Measurements from ENCODE around the gene FCN1.

The FCN1 gene

DNA sequence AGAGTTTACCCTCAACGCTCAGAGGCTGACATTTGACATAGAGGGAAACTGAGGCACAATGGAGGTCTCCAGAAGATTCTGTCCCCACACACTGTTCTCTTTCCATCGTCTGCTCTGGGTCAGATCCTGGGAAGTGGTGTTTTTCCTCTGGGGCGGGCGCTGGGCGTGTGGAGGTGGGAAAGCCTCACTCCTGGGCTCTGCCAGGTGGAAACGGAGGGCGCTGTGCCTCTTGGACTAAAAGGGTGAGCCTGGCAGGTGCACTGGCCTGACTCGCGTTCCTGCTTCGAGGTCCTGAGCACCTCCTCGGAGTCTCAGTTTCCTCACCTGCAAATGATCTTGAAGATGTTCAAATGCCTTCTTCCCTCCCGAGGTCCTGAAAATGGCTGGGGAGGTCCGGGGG lies 25.7 kb upstream of the FCN1 start:
- Histone ChIP-seq H3K36me3 (ENCODE audit: low read length) (no peaks in the 10 kb centered on the region), H4K20me1 (ENCODE audit: low read depth, low read length) (no peaks in the 10 kb centered on the region), H2AFZ (ENCODE audit: low read depth, low read length, severe bottlenecking) (no peak overlapping the region), H3K4me2 (ENCODE audit: low read depth, low read length, poor library complexity, severe bottlenecking) (no peak overlapping the region), H3K79me2 (ENCODE audit: insufficient read depth, low read length) (no peaks in the 10 kb centered on the region), H3K9me3 (ENCODE audit: insufficient read depth, low read length) (no peaks in the 10 kb centered on the region), H3K27ac (ENCODE audit: low read depth, low read length) (no peak overlapping the region), H3K27me3 (ENCODE audit: low read length) (no peaks in the 10 kb centered on the region), H3K9ac (ENCODE audit: low read length) (no peak overlapping the region), H3K9me2 (replicated peaks; ENCODE audit: insufficient read depth, low read length) (no peaks in the 10 kb centered on the region), H3K4me3 (ENCODE audit: insufficient read depth, low read length, poor library complexity, severe bottlenecking) (no peak overlapping the region), H3F3A (ENCODE audit: insufficient read depth) (no peaks in the 10 kb centered on the region)
- TF ChIP-seq, protein P1, sequence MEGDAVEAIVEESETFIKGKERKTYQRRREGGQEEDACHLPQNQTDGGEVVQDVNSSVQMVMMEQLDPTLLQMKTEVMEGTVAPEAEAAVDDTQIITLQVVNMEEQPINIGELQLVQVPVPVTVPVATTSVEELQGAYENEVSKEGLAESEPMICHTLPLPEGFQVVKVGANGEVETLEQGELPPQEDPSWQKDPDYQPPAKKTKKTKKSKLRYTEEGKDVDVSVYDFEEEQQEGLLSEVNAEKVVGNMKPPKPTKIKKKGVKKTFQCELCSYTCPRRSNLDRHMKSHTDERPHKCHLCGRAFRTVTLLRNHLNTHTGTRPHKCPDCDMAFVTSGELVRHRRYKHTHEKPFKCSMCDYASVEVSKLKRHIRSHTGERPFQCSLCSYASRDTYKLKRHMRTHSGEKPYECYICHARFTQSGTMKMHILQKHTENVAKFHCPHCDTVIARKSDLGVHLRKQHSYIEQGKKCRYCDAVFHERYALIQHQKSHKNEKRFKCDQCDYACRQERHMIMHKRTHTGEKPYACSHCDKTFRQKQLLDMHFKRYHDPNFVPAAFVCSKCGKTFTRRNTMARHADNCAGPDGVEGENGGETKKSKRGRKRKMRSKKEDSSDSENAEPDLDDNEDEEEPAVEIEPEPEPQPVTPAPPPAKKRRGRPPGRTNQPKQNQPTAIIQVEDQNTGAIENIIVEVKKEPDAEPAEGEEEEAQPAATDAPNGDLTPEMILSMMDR (IDR thresholded peaks at IDR 0.05; ENCODE audit: insufficient read depth, low read length, poor library complexity, severe bottlenecking) = no peak
- no peak for TF ChIP-seq EZH2phosphoT487 (conservative IDR thresholded peaks at IDR 0.05; ENCODE audit: low read length)

DNA sequence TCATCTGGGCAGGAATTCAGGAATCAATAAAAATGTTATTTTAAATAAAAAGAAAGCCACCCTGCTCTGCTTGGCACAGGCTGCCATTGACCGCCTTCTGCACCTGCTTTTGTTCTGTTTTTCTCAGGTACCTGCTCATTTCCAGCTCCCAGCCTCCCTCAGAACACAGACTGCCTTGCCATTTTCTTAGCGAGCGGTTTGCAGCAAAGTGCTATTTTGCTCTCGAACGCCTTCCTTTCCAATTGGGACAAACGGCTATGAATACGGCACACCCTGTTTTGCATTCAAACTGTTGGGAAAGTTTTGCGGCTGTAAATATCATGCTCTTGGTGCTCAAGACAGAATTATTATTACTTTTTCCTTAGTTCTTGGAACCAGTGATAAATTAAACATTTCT lies 25.1 kb upstream of the FCN1 start:
- Histone ChIP-seq H3K27me3 (ENCODE audit: low read length) (no peaks in the 10 kb centered on the region), H3K36me3 (ENCODE audit: low read length) (no peaks in the 10 kb centered on the region), H3K9me2 (replicated peaks; ENCODE audit: insufficient read depth, low read length) (no peaks in the 10 kb centered on the region), H3K27ac (ENCODE audit: low read depth, low read length) (no peak overlapping the region), H3K79me2 (ENCODE audit: insufficient read depth, low read length) (no peaks in the 10 kb centered on the region), H2AFZ (ENCODE audit: low read depth, low read length, severe bottlenecking) (no peak overlapping the region), H3K9ac (ENCODE audit: low read length) (no peak overlapping the region), H3K4me3 (ENCODE audit: insufficient read depth, low read length, poor library complexity, severe bottlenecking) (no peak overlapping the region), H3K9me3 (ENCODE audit: insufficient read depth, low read length) (no peaks in the 10 kb centered on the region), H4K20me1 (ENCODE audit: low read depth, low read length) (no peaks in the 10 kb centered on the region), H3F3A (ENCODE audit: insufficient read depth) (no peaks in the 10 kb centered on the region), H3K4me2 (ENCODE audit: low read depth, low read length, poor library complexity, severe bottlenecking) (no peak overlapping the region)
- no peak for TF ChIP-seq EZH2phosphoT487 (conservative IDR thresholded peaks at IDR 0.05; ENCODE audit: low read length)

DNA sequence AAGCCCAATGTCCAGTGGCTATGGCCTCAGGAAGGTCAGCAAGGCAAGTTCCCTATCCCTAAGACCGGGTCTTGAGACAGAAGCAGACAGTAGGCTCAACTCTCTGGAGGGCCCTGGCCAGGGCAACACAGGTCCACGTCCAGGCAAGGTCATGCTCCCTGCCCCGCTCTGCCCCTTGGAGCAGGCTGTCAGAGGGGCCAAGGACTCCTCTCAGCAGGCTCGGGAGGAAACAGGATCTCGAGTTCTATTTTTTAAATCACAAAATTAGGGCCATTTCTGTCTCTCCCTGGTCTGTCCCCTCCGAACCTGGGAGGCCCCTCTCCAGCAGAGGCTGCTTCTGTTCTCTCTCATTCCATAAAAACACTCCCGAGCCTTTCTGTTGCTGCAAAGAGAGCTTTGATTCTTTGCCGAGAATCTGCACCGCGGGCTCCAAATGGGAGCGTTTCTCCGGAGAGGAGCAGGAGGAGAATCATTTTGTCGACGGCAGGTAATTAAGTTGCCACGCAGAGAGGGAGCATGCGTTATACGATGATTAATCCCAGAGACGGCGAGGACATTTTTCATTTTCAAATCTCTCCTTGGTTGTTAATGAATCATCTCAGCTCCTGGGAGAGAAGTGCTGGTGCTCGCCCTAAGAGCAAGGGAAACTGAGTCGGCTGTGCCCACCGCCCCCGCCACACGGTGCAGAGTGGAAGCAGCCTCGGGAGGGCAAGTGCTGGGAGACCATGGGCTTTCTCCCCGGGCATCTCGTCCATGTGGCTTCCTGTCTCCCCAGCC lies 24.5 kb upstream of the FCN1 start:
- H3K27me3 ChIP-seq (ENCODE audit: low read length) = no peaks in the 10 kb centered on the region
- H3K79me2 ChIP-seq (ENCODE audit: insufficient read depth, low read length) = no peaks in the 10 kb centered on the region
- no peak overlapping the region for H3K4me2 ChIP-seq (ENCODE audit: low read depth, low read length, poor library complexity, severe bottlenecking)
- H3K27ac ChIP-seq (ENCODE audit: low read depth, low read length) = no peak overlapping the region
- H3K4me3 ChIP-seq (ENCODE audit: insufficient read depth, low read length, poor library complexity, severe bottlenecking) = no peak overlapping the region
- no peaks in the 10 kb centered on the region for H3K36me3 ChIP-seq (ENCODE audit: low read length)
- TF ChIP-seq, protein P1 (IDR thresholded peaks at IDR 0.05; ENCODE audit: insufficient read depth, low read length, poor library complexity, severe bottlenecking) = no peak
- TF ChIP-seq EZH2phosphoT487 (conservative IDR thresholded peaks at IDR 0.05; ENCODE audit: low read length) = no peak
- H3K9ac ChIP-seq (ENCODE audit: low read length) = no peak overlapping the region
- no peaks in the 10 kb centered on the region for H3K9me2 ChIP-seq (replicated peaks; ENCODE audit: insufficient read depth, low read length)
- peaks cover 6% of the 10 kb centered on the region for H3F3A ChIP-seq (ENCODE audit: insufficient read depth)
- H2AFZ ChIP-seq (ENCODE audit: low read depth, low read length, severe bottlenecking) = no peak overlapping the region
- no peaks in the 10 kb centered on the region for H3K9me3 ChIP-seq (ENCODE audit: insufficient read depth, low read length)
- H4K20me1 ChIP-seq (ENCODE audit: low read depth, low read length) = no peaks in the 10 kb centered on the region

Data from SU-DHL-6 (cell line).